GM18502 (cell line): Measurements from ENCODE around the gene ERCC1.

Experiments used
- ATAC-seq: cut with Tn5 transposase; IDR thresholded peaks from one replicate; pipeline ENCODE4 v1.9.1; 2021; ENCODE audit warnings: mild to moderate bottlenecking; ENCODE audit not compliant: unreplicated experiment, poor library complexity

Gene ERCC1

DNA sequence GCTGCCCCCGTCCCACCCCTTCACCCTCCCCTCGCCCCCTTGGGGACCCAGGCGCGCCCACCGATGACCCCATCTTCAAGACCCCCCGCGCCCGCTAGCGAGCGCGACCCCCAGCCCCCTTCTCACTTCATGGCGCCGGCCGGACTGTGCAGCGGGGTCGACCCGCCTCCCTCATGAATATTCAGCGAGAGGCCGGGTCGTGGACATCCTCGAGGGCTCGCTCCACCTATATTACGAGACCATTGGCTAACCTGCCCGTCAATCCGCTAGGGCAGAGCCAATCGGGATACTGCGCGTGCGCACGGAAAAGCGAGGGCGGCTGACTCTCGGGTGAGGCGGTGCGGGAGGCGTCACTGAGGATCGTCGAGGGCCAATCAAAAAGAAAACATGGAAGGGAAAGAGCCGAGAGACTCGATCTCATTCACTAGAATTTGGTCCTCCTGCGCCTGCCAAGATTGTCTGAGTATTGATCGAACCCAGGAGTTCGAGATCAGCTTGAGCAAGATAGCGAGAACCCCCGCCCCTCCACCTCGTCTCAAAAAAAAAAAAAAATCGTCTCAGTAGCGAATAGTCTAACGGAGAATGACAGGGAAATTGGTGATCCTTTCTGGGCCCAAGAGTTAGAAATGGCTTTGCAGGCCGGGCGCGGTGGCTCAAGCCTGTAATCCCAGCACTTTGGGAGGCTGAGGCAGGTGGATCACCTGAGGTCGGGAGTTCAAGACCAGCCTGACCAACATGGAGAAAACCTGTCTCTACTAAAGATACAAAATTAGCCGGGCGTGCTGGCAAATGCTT lies 53.1 kb downstream of the ERCC1 start, which contains the start of gene ERCC2:
Gene ERCC2 (minus strand): TSS at position 164 of the 795 bp plus-strand sequence. CDS start 33 bp downstream, at position 131.
- peak; percentile 94 for ATAC-seq

DNA sequence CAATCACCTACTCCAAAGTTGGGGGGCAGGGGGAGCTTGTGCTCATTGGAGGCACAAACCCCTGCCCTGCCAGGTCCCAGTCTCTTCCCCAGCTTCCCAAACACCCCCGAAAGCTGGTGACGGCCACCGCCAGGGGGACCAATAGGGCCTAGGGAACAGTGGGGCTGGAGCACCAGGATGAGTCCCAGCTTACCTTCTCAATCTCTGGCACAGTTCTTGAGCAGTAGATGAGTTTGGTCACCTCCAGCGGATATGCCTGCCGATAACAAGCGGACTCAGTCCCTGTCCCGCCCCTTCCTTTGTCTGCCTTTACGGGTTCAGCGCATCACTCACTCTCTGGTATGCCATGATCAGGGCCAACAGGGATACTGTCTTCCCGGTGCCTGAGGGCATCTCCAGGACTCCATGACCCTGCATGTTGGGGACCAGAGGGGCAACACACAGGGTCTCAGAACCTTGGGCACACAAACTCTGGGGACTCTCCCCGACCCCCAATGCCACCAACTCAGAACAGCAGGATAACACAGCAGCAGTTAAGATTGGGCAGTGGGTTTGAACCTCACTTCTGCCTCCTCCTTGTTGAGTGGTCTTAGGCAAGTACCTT lies 54.9 kb downstream of the ERCC1 start:
- no peak for ATAC-seq

DNA sequence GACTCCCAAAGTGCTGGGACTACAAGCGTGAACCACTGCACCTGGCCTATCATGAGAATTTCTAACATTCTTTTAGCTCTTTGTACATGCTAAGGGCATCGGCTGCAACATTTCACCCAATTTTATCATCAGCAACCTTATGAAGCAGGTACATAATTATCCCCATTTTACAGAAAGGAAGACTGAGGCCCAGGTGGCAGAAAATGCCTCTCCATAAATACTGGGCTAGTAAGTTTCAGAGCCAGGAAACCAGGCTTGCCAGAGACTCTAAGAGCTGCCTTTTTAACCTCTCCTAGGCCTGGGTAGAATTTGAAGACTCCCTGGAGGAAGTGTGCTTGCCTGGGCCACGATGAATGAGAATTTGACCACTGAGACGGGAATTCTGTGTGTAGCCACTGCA lies 55.6 kb downstream of the ERCC1 start:
- no peak for ATAC-seq

DNA sequence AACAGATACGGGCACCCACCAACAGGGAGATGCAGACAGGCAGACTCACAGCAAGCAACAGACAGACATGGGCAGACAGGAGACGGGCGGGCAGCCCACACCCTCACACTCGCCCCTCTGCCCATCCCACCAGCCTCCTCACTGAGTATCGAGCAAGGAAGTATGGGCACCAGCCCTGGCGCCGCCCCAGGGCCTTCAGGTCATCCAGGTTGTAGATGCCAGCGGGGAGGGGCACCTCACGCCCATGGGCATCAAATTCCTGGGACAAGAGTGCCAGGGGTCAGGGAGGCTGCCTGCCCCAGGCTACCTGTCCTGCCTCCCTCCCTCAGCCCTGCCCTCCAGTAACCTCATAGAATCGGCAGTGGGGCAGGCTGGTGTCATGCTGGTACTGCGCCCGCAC lies 59.0 kb downstream of the ERCC1 start:
- no peak for ATAC-seq

DNA sequence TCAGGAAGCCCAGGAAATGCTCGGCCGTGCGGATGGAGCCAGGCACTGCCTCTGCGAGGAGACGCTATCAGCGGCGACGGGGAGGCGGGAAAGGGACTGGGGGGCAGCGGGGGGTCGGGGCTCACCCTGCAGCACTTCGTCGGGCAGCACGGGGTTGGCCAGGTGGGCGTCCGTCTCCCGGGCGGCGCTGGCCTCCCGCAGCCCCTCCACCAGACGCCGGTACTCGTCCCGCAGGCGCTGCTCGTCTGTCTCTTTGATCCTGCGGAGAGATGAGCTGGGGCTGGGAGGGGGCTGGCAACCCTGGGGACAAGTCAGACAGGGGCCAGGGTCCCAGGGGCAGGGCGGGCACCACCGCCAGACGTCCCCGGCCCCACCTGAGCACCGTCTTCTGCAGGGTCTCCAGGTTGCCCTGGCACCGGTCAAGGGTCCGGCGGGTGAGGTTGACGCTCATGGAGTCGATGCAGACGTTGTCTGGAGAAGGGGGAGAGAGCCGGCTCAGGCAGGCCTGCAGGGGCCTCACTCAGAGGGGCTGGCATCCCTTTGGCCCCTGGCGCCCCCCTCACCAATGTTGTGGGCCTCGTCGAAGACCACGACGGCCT lies 59.8 kb downstream of the ERCC1 start:
- ATAC-seq: no peak

DNA sequence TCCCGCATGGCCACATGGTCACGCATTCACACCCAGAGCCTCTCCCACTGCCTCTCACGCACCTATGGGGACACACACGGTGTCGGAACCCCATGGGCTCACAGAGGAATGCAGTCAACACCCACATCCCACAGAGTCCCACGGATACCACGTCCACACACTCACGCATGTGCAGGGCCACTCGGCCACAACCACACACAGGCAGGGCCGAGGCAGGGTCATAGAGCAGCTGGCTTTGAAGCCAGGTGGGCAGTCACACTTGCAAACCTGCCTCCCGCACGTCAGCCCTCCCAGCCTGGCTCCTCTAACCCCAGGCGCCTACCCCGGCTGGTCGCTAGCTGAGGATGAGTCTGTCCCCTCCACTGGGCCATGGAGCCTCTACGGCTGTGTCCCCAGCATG lies 61.4 kb downstream of the ERCC1 start:
- no peak for ATAC-seq

DNA sequence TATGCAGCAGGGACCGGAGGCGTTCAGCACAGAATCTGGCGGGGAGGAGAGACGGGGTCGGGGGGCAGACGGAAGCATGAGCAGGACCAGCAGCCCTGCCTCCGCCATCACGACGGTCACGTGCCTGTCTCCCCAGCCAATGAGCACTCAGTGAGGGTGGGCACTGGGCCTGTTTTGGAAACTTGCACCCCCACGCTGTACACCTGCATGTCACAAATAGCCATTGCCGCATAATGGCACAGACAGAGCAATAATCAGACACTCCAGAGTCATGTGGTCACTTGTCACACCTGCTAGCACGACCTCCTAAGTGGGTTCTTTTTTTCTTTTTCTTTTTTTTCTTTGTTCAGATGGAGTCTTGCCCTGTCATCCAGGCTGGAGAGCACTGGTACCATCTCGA lies 62.1 kb downstream of the ERCC1 start:
- no peak for ATAC-seq

DNA sequence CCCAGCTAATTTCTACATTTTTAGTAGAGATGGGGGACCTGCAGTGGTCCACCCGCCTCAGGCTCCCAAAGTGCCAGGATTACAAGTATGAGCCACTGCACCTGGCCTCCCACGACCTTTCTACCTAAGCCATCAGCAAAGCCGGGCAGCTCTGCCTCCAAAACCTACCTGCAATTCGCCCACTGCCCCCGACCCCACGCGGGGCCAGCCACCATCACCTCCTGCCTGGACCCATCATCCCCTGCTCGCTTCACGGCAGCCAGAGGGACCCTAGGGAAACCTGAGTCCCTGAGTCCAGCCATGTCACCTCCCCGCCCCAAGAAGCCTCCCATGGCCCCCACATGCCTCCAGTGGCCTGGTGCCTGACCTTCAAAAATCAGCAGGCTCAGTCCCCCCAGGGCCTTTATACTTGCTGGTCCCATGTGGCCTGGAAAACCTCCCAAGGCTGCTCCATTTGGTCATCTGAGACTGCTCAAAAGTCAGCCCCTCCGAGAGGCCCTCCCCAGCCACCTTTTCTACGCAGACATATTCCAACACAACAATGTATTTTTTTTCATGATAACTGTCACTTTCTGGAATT lies 65.4 kb downstream of the ERCC1 start:
- no peak for ATAC-seq

DNA sequence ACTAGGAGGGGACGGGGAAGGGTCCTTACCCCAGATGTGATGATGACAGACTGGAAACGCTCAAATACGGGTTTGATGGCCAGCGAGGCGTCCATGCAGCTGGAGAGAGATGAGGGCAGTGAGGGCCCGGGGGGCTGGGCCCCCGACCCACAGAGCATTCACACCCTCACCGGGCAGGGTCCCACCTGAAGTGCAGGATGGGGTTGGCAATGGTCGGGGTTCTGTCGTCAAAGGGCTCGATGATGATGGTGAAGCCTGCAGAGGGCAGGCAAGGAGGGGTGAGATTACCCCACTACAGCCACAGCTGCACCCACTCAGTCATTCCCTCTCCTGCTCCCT lies 66.3 kb downstream of the ERCC1 start:
- no peak for ATAC-seq
